T-helper 1 cell treated with Interleukin-12 subunit alpha and Interleukin-12 subunit beta and Interleukin-4 antibody, amounts not matched to agents 30 μg/mL and 1 μg/mL, for 36 hours (primary cell): ENCODE data around the gene ZNF438.
"Not testable (repeated sequence)": the region's sequence is repeated elsewhere in the genome, so short reads cannot be mapped to it uniquely, and the experiment has no call there.

ENCODE experiments used
- H3K27ac Mint-ChIP-seq: one replicate; pipeline ENCODE4 v1.8.0; 2021; ENCODE audit warnings: mild to moderate bottlenecking, mixed read lengths
- H3K27me3 Mint-ChIP-seq: one replicate; pipeline ENCODE4 v1.8.0; 2021; ENCODE audit warnings: low read depth, mixed read lengths
- H3K36me3 Mint-ChIP-seq: one replicate; pipeline ENCODE4 v1.8.0; 2021; ENCODE audit warnings: low read depth, mixed read lengths
- H3K4me1 Mint-ChIP-seq: one replicate; pipeline ENCODE4 v1.8.0; 2021; ENCODE audit warnings: low read depth, mixed read lengths
- H3K4me3 Mint-ChIP-seq: one replicate; pipeline ENCODE4 v1.8.0; 2021; ENCODE audit warnings: mild to moderate bottlenecking, moderate library complexity, mixed read lengths
- H3K9me3 Mint-ChIP-seq: one replicate; pipeline ENCODE4 v1.8.0; 2021; ENCODE audit warnings: mixed read lengths

Gene ZNF438

GRCh38 chr10:31032258-31033132, 830 bp upstream of the ZNF438 start:
- peak overlapping the region; percentile 97 for H3K27ac Mint-ChIP-seq
- H3K27me3 Mint-ChIP-seq: no peaks in the 10 kb centered on the region
- H3K9me3 Mint-ChIP-seq: no peaks in the 10 kb centered on the region
- H3K36me3 Mint-ChIP-seq: peaks cover 3% of the 10 kb centered on the region
- H3K4me3 Mint-ChIP-seq: peak overlapping the region; percentile 89
- peaks cover 20% of the 10 kb centered on the region for H3K4me1 Mint-ChIP-seq

GRCh38 chr10:31031205-31031557, 484 bp downstream of the ZNF438 start:
- H3K27ac Mint-ChIP-seq: peak overlapping the region; percentile 94
- H3K27me3 Mint-ChIP-seq: no peaks in the 10 kb centered on the region
- peak overlapping the region; percentile 89 for H3K4me3 Mint-ChIP-seq
- peaks cover 20% of the 10 kb centered on the region for H3K4me1 Mint-ChIP-seq
- H3K36me3 Mint-ChIP-seq: peaks cover 3% of the 10 kb centered on the region
- H3K9me3 Mint-ChIP-seq: no peaks in the 10 kb centered on the region

- H3K4me1 Mint-ChIP-seq: peaks cover 20% of the 10 kb centered on the region
- no peaks in the 10 kb centered on the region for H3K9me3 Mint-ChIP-seq
- H3K27me3 Mint-ChIP-seq: no peaks in the 10 kb centered on the region
- peak overlapping the region; percentile 94 for H3K27ac Mint-ChIP-seq
- H3K36me3 Mint-ChIP-seq: peaks cover 3% of the 10 kb centered on the region
- peak overlapping the region; percentile 89 for H3K4me3 Mint-ChIP-seq
These were observed 865 bp downstream of the ZNF438 start for GRCh38 chr10:31030800-31031199.

DNA sequence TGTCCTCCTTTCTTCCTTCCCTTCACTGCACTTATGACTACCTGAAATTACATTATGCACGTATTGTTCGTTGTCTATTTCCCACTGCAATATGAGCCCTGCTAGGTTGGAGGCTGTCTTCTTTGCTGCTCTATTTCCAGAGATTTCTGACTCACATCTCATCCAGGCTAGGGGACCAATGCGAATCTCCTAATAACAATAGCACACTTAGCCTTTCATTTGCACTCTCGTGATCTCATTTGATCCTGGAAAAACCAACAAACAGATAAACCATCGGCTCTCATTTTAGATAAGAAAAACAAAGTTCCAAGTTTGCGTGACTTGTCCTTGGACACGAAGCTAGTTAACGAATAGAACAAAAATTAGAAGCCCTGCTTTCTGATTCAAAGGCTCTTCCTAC, 1.4 kb downstream of the ZNF438 start:
- no peak overlapping the region for H3K4me3 Mint-ChIP-seq
- peaks cover 20% of the 10 kb centered on the region for H3K4me1 Mint-ChIP-seq
- peaks cover 3% of the 10 kb centered on the region for H3K36me3 Mint-ChIP-seq
- no peaks in the 10 kb centered on the region for H3K9me3 Mint-ChIP-seq
- H3K27ac Mint-ChIP-seq: peak overlapping the region; percentile 1
- H3K27me3 Mint-ChIP-seq: no peaks in the 10 kb centered on the region

- H3K36me3 Mint-ChIP-seq: peaks cover 3% of the 10 kb centered on the region
- no peak overlapping the region for H3K27ac Mint-ChIP-seq
- peaks cover 16% of the 10 kb centered on the region for H3K4me1 Mint-ChIP-seq
- H3K27me3 Mint-ChIP-seq: no peaks in the 10 kb centered on the region
- no peaks in the 10 kb centered on the region for H3K9me3 Mint-ChIP-seq
- H3K4me3 Mint-ChIP-seq: no peak overlapping the region
These were observed 3.6 kb downstream of the ZNF438 start for GRCh38 chr10:31028081-31028480.

DNA sequence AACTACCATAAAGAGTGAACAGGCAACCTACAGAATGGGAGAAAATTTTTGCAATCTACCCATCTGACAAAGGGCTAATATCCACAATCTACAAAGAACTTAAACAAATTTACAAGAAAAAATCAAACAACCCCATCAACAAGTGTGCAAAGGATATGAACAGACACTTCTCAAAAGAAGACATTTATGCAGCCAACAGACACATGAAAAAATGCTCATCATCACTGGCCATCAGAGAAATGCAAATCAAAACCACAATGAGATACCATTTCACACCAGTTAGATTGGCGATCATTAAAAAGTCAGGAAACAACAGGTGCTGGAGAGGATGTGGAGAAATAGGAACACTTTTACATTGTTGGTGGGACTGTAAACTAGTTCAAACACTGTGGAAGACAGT, 5.4 kb downstream of the ZNF438 start:
- not testable (repeated sequence) for H3K4me1 Mint-ChIP-seq, H3K4me3 Mint-ChIP-seq, H3K36me3 Mint-ChIP-seq, H3K27ac Mint-ChIP-seq, H3K27me3 Mint-ChIP-seq, H3K9me3 Mint-ChIP-seq

GRCh38 chr10:31025142-31025541, 6.5 kb downstream of the ZNF438 start:
- Mint-ChIP-seq H3K9me3 (no peaks in the 10 kb centered on the region), H3K36me3 (peaks cover 3% of the 10 kb centered on the region), H3K4me1 (peaks cover 3% of the 10 kb centered on the region), H3K4me3 (no peak overlapping the region), H3K27me3 (no peaks in the 10 kb centered on the region), H3K27ac (no peak overlapping the region)

GRCh38 chr10:31023558-31023957, 8.1 kb downstream of the ZNF438 start:
- Mint-ChIP-seq H3K4me1 (peaks cover 3% of the 10 kb centered on the region), H3K27me3 (no peaks in the 10 kb centered on the region), H3K9me3 (no peaks in the 10 kb centered on the region), H3K36me3 (no peaks in the 10 kb centered on the region), H3K27ac (no peak overlapping the region), H3K4me3 (no peak overlapping the region)

DNA sequence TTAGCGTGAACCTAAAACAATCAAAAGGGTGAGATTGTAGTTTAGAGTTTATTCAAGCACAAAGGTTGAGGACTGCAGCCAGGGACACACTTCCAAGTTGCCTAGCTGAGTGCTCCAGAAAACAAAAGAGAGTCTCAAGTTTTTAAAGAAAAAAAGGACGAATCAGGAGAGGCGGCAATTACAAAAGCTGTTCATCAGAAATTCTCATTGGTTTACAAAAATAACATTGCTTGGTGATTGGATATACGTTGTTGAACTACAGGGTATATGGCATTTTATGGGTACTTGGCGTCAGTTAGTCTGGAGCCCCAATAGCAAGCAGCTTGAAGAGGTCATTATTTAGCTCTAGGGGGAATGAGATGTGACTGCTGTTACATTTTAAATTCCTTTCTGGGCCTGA, 11.5 kb downstream of the ZNF438 start:
- Mint-ChIP-seq H3K36me3 (no peaks in the 10 kb centered on the region), H3K27me3 (no peaks in the 10 kb centered on the region), H3K4me3 (no peak overlapping the region), H3K27ac (no peak overlapping the region), H3K9me3 (no peaks in the 10 kb centered on the region), H3K4me1 (peaks cover 3% of the 10 kb centered on the region)

DNA sequence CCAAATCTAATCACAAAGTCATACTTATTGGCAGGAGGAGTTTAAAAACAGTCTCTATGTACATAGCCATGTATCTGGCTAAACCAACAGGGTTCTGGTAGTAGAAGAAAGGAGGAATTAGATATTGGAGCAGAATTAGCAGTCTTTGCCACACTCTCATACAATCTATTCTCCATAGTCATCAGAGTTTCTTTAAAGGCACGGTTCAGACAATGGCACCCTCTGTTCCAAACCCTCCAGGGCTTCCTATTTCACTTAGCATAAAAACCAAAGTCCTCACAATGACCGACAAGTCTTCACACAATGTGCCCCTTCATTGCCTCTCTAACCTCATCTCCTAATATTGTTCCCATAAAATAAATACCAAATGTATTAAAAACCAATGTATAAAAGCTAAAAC, 12.7 kb downstream of the ZNF438 start:
- H3K36me3 Mint-ChIP-seq: no peaks in the 10 kb centered on the region
- no peak overlapping the region for H3K27ac Mint-ChIP-seq
- H3K9me3 Mint-ChIP-seq: no peaks in the 10 kb centered on the region
- H3K4me1 Mint-ChIP-seq: peaks cover 3% of the 10 kb centered on the region
- no peaks in the 10 kb centered on the region for H3K27me3 Mint-ChIP-seq
- no peak overlapping the region for H3K4me3 Mint-ChIP-seq

DNA sequence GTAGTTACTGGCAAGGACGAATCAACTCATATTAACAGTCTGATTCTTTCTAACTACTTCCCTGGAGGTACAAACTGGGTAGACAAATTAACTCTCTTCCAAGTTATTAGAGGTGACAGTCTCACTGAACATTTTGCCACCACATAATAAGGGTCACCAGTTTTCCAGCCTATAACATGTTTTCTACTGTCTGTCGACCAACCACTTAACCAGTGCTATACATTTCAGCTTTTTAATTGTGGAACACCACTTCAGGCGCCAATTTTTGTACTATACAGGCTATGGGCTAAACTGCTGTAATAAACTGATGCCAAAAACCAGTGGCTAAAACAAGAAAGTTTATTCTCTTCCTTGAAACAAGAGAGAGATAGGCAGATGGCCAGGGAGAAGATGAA, 13.3 kb downstream of the ZNF438 start:
- no peaks in the 10 kb centered on the region for H3K27me3 Mint-ChIP-seq
- H3K9me3 Mint-ChIP-seq: no peaks in the 10 kb centered on the region
- H3K4me1 Mint-ChIP-seq: peaks cover 3% of the 10 kb centered on the region
- H3K4me3 Mint-ChIP-seq: no peak overlapping the region
- no peaks in the 10 kb centered on the region for H3K36me3 Mint-ChIP-seq
- no peak overlapping the region for H3K27ac Mint-ChIP-seq

GRCh38 chr10:31017534-31018355, 13.9 kb downstream of the ZNF438 start:
- H3K4me3 Mint-ChIP-seq: no peak overlapping the region
- H3K27me3 Mint-ChIP-seq: no peaks in the 10 kb centered on the region
- peaks cover 3% of the 10 kb centered on the region for H3K4me1 Mint-ChIP-seq
- H3K9me3 Mint-ChIP-seq: no peaks in the 10 kb centered on the region
- no peak overlapping the region for H3K27ac Mint-ChIP-seq
- no peaks in the 10 kb centered on the region for H3K36me3 Mint-ChIP-seq

DNA sequence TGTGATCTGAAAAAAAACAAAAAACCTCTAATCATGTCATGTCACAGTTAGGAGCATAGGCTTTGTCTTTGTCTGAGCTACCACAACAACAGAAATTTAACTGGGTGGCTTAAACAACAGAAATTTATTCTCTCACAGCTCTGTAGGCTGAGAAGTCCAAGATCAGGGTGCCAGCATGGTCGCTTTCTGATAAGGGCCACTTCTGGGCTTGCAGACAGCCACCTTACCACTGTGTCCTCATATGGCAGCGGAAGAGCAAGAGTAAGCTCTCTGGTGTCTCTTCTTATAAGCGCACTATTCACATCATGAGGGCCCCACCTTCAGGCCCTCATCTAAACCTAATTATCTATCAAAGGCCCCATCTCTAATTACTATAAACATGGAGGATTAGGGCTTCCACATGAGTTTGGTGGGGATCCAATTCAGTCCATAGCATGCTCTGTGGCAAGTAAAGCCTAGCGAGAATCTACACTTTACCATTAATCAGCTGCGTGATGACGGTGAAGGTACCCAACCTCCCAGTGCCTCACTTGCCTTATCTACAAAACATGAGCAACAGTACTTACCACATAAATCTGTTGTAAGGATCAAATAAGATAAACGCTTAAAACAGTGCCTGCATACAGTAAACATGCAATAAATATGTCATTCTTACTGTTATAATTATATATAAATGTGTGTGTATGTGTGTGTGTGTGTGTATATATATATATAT, 17.3 kb downstream of the ZNF438 start:
- Mint-ChIP-seq H3K4me3 (no peak overlapping the region), H3K36me3 (no peaks in the 10 kb centered on the region), H3K27ac (no peak overlapping the region), H3K4me1 (peaks cover 2% of the 10 kb centered on the region), H3K27me3 (no peaks in the 10 kb centered on the region), H3K9me3 (no peaks in the 10 kb centered on the region)

- Mint-ChIP-seq H3K27ac (no peak overlapping the region), H3K27me3 (no peaks in the 10 kb centered on the region), H3K9me3 (no peaks in the 10 kb centered on the region), H3K36me3 (no peaks in the 10 kb centered on the region), H3K4me3 (no peak overlapping the region), H3K4me1 (peaks cover 2% of the 10 kb centered on the region)
These were observed 18.3 kb downstream of the ZNF438 start for GRCh38 chr10:31013331-31013730.

GRCh38 chr10:31011665-31012022, 20.0 kb downstream of the ZNF438 start:
- H3K27me3 Mint-ChIP-seq: no peaks in the 10 kb centered on the region
- H3K27ac Mint-ChIP-seq: no peak overlapping the region
- H3K9me3 Mint-ChIP-seq: no peaks in the 10 kb centered on the region

More at GRCh38 chr10:31011665-31012022, 20.0 kb downstream of the ZNF438 start:
- Mint-ChIP-seq H3K36me3 (no peaks in the 10 kb centered on the region), H3K4me1 (peaks cover 2% of the 10 kb centered on the region), H3K4me3 (no peak overlapping the region)
